OCI-LY3 (cell line): ENCODE data around the gene TMEM161B.

Experiments
- H2AFZ ChIP-seq: fragments of 200-600, 300-600 bp; shearing (Covaris generic); 2 replicates; pipeline ENCODE4 v1.6.0; 2014; ENCODE audit warnings: antibody characterized with exemption, low read depth, low read length
- H3K27ac ChIP-seq: fragments of 200-600, 300-600 bp; sonication (generic); 2 replicates; pipeline ENCODE4 v1.5.1; 2014; ENCODE audit warnings: mild to moderate bottlenecking, low read length, moderate library complexity, mixed read lengths
- H3K27me3 ChIP-seq: fragments of 200-600, 300-600 bp; sonication (generic); 2 replicates; pipeline ENCODE4 v1.6.1; 2014; ENCODE audit warnings: low read depth, low read length, mixed read lengths
- H3K36me3 ChIP-seq: fragments of 200-600, 300-600 bp; sonication (generic); replicated peaks from 2 replicates; pipeline ENCODE3; 2014; ENCODE audit warnings: low read depth, low read length, mixed read lengths
- H3K4me1 ChIP-seq: fragments of 300-600, 200-600 bp; sonication (generic); 2 replicates; pipeline ENCODE4 v1.6.1; 2014; ENCODE audit warnings: low read length, mixed read lengths
- H3K4me2 ChIP-seq: fragments of 200-600, 300-600 bp; sonication (generic); 2 replicates; pipeline ENCODE4 v1.6.1; 2014; ENCODE audit warnings: low read length, mixed read lengths
- H3K4me3 ChIP-seq: fragments of 300-600, 200-600 bp; sonication (generic); 2 replicates; pipeline ENCODE4 v1.5.1; 2014; ENCODE audit warnings: antibody characterized with exemption, mild to moderate bottlenecking, low read length, moderate library complexity
- H3K79me2 ChIP-seq: fragments of 300-600, 200-600 bp; shearing (Covaris generic); 2 replicates; pipeline ENCODE4 v1.6.1; 2014; ENCODE audit warnings: mild to moderate bottlenecking, low read length, mixed read lengths
- H3K9ac ChIP-seq: fragments of 300-600, 200-600 bp; shearing (Covaris generic); 2 replicates; pipeline ENCODE4 v1.6.0; 2014; ENCODE audit warnings: mild to moderate bottlenecking, low read length, moderate library complexity
- H3K9me3 ChIP-seq: fragments of 200-600, 300-600 bp; shearing (Covaris generic); 2 replicates; pipeline ENCODE4 v1.6.1; 2014; ENCODE audit warnings: low read length, mixed read lengths; ENCODE audit not compliant: insufficient read depth
- H4K20me1 ChIP-seq: fragments of 200-600, 300-600 bp; sonication (generic); 2 replicates; pipeline ENCODE4 v1.6.1; 2016; ENCODE audit warnings: low read length, mixed read lengths; ENCODE audit not compliant: insufficient read depth
- CTCF ChIP-seq: fragments of 200-600, 300-600 bp; sonication (generic); IDR thresholded peaks from 2 replicates; pipeline ENCODE4 v1.5.1; 2014; ENCODE audit warnings: antibody characterized with exemption, low read length, low read depth
- EZH2phosphoT487 ChIP-seq: fragments of 200-600 bp; shearing (Covaris generic); IDR thresholded peaks from 2 replicates; pipeline ENCODE4 v1.6.1; 2018; ENCODE audit warnings: antibody characterized with exemption, mixed run types, low read depth

TMEM161B gene

GRCh38 chr5:88281322-88281721 lies 12.7 kb upstream of the TMEM161B start:
- no peak for TF ChIP-seq EZH2phosphoT487
- TF ChIP-seq CTCF, result no peak
- no peaks in the 10 kb centered on the region for H3K79me2 ChIP-seq
- H2AFZ ChIP-seq, result no peak overlapping the region
- no peaks in the 10 kb centered on the region for H4K20me1 ChIP-seq
- H3K4me2 ChIP-seq, result no peak overlapping the region
- H3K36me3 ChIP-seq, result no peaks in the 10 kb centered on the region
- no peaks in the 10 kb centered on the region for H3K4me1 ChIP-seq
- no peak overlapping the region for H3K9ac ChIP-seq
- no peak overlapping the region for H3K4me3 ChIP-seq
- no peak overlapping the region for H3K27ac ChIP-seq
- H3K27me3 ChIP-seq, result no peaks in the 10 kb centered on the region
- H3K9me3 ChIP-seq, result no peaks in the 10 kb centered on the region

GRCh38 chr5:88279584-88279983 lies 10.9 kb upstream of the TMEM161B start:
- no peaks in the 10 kb centered on the region for H3K9me3 ChIP-seq
- H3K79me2 ChIP-seq, result no peaks in the 10 kb centered on the region
- no peak overlapping the region for H3K4me2 ChIP-seq
- no peaks in the 10 kb centered on the region for H4K20me1 ChIP-seq
- peaks cover 3% of the 10 kb centered on the region for H3K36me3 ChIP-seq
- no peak overlapping the region for H3K4me3 ChIP-seq
- H3K9ac ChIP-seq, result no peak overlapping the region
- TF ChIP-seq CTCF (no peak), EZH2phosphoT487 (no peak)
- no peak overlapping the region for H3K27ac ChIP-seq
- no peak overlapping the region for H2AFZ ChIP-seq
- H3K4me1 ChIP-seq, result no peaks in the 10 kb centered on the region
- no peaks in the 10 kb centered on the region for H3K27me3 ChIP-seq

GRCh38 chr5:88276378-88276777 lies 7.7 kb upstream of the TMEM161B start:
- Histone ChIP-seq H3K4me3 (no peak overlapping the region), H3K4me2 (no peak overlapping the region), H3K9ac (no peak overlapping the region), H3K27me3 (no peaks in the 10 kb centered on the region), H3K79me2 (no peaks in the 10 kb centered on the region), H3K36me3 (peaks cover 4% of the 10 kb centered on the region), H3K4me1 (no peaks in the 10 kb centered on the region), H3K27ac (no peak overlapping the region), H4K20me1 (no peaks in the 10 kb centered on the region), H3K9me3 (no peaks in the 10 kb centered on the region), H2AFZ (no peak overlapping the region)
- TF ChIP-seq EZH2phosphoT487, result no peak
- TF ChIP-seq CTCF, result no peak

- Histone ChIP-seq H3K4me1 (no peaks in the 10 kb centered on the region), H3K4me3 (no peak overlapping the region)
- TF ChIP-seq CTCF (no peak), EZH2phosphoT487 (no peak)
These were observed 6.9 kb upstream of the TMEM161B start for GRCh38 chr5:88275581-88275980.

More at GRCh38 chr5:88275581-88275980, 6.9 kb upstream of the TMEM161B start:
- peaks cover 6% of the 10 kb centered on the region for H3K36me3 ChIP-seq
- no peak overlapping the region for H2AFZ ChIP-seq
- peaks cover 3% of the 10 kb centered on the region for H3K79me2 ChIP-seq
- H4K20me1 ChIP-seq, result no peaks in the 10 kb centered on the region
- H3K27ac ChIP-seq, result no peak overlapping the region
- H3K4me2 ChIP-seq, result no peak overlapping the region
- H3K27me3 ChIP-seq, result no peaks in the 10 kb centered on the region
- H3K9ac ChIP-seq, result no peak overlapping the region
- no peaks in the 10 kb centered on the region for H3K9me3 ChIP-seq
